Prostate gland (tissue), 2 donors: Measurements from ENCODE around the gene STK17A.

ENCODE experiments used
- POLR2A ChIP-seq: fragments of 450-650 bp; IDR thresholded peaks from one replicate; pipeline ENCODE4 v1.6.1; 2016; ENCODE audit warnings: antibody characterized with exemption, mild to moderate bottlenecking
- POLR2AphosphoS5 ChIP-seq: sonication (generic); formaldehyde crosslinking; IDR thresholded peaks from one replicate; pipeline ENCODE4 v1.6.1; 2017; ENCODE audit warnings: antibody characterized with exemption
- TF ChIP-seq, protein P1 (sequence below), 4 experiments: fragments of 200-600 bp in 2 of 4; fragments of 450-650 bp in 2 of 4; sonication (generic) in 2 of 4; IDR thresholded peaks; 1 replicate in 3 of 4; 2 replicates in 1 of 4; pipeline ENCODE4 v1.5.1; 2016 to 2019; ENCODE audit warnings: antibody characterized with exemption in 4 of 4, mild to moderate bottlenecking in 2 of 4, moderate library complexity in 2 of 4

- TF ChIP-seq, protein P1, sequence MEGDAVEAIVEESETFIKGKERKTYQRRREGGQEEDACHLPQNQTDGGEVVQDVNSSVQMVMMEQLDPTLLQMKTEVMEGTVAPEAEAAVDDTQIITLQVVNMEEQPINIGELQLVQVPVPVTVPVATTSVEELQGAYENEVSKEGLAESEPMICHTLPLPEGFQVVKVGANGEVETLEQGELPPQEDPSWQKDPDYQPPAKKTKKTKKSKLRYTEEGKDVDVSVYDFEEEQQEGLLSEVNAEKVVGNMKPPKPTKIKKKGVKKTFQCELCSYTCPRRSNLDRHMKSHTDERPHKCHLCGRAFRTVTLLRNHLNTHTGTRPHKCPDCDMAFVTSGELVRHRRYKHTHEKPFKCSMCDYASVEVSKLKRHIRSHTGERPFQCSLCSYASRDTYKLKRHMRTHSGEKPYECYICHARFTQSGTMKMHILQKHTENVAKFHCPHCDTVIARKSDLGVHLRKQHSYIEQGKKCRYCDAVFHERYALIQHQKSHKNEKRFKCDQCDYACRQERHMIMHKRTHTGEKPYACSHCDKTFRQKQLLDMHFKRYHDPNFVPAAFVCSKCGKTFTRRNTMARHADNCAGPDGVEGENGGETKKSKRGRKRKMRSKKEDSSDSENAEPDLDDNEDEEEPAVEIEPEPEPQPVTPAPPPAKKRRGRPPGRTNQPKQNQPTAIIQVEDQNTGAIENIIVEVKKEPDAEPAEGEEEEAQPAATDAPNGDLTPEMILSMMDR (IDR thresholded peaks at IDR 0.05) = no peak
- TF ChIP-seq POLR2AphosphoS5 (no peak), POLR2A (no peak)
These were observed 6.7 kb upstream of the STK17A start for GRCh38 chr7:43576241-43576640.
